Activated CD8-positive, alpha-beta memory T cell treated with anti-CD3 and anti-CD28 coated beads, Interleukin-2, amount 50 U/mL, for 4 hours (primary cell): ENCODE results near the gene FSHR.

Experiments used
- DNase-seq: peaks from one replicate; pipeline ENCODE4 v3.0.0-alpha.2; 2020

The FSHR gene, protein sequence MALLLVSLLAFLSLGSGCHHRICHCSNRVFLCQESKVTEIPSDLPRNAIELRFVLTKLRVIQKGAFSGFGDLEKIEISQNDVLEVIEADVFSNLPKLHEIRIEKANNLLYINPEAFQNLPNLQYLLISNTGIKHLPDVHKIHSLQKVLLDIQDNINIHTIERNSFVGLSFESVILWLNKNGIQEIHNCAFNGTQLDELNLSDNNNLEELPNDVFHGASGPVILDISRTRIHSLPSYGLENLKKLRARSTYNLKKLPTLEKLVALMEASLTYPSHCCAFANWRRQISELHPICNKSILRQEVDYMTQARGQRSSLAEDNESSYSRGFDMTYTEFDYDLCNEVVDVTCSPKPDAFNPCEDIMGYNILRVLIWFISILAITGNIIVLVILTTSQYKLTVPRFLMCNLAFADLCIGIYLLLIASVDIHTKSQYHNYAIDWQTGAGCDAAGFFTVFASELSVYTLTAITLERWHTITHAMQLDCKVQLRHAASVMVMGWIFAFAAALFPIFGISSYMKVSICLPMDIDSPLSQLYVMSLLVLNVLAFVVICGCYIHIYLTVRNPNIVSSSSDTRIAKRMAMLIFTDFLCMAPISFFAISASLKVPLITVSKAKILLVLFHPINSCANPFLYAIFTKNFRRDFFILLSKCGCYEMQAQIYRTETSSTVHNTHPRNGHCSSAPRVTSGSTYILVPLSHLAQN

DNA sequence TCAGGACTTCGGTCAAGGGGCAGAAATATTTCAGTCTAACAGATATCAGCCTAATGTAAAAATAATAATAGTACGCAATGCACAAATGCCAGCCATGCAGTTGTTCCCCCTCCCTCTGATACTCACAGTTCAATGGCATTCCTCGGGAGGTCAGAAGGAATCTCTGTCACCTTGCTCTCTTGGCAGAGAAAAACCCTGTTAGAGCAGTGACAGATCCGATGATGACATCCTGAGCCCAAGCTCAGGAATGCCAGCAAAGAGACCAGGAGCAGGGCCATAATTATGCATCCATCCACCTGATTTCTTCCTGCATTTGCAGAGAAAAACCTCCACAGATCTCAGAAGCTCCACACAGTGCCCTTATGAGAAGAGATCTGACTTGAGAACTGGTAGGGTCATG lies at the start of gene FSHR:
FSHR (minus strand) TSS at position 376 of the 400 bp plus-strand sequence; CDS start at position 278, 98 bp downstream.
- no peak for DNase-seq

DNA sequence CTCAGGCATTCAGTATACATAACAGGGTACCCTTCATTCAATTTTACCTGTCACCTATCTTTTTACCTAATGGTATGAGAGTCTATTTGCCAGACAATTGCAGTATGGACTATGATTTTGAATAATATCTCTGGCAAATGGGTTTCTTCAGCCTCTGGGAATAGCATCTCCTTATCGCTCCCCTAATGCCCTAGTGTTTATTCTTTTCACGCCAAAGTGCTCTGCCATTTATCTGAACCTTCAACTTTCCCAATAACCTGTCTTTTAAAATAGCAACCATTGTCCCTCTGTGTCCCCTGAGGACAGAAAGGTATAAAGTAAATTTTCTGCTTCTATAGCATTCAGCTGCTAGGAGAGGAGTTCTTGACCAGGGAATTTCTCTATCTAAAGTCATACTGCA lies 45.0 kb upstream of the FSHR start:
- no peak for DNase-seq

DNA sequence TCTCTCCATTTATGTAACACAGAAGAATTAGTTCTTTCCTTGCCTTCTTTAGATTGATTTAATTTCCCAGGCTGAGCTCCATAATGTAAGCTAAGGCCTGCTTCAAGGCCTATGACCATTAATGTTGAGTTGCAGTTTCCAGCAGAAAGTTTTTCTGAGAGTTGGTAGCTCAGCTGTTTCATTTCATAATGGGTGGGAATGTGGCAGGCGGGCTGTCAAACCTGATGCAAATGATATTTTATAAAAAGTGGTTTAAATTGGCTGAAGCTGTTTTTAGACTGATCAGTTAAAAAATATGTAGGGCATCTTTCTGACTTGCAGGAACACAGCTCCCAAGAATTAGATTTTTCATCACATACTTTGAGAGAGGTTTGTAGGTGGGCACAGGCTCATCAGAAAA lies 40.4 kb upstream of the FSHR start:
- DNase-seq, result no peak

DNA sequence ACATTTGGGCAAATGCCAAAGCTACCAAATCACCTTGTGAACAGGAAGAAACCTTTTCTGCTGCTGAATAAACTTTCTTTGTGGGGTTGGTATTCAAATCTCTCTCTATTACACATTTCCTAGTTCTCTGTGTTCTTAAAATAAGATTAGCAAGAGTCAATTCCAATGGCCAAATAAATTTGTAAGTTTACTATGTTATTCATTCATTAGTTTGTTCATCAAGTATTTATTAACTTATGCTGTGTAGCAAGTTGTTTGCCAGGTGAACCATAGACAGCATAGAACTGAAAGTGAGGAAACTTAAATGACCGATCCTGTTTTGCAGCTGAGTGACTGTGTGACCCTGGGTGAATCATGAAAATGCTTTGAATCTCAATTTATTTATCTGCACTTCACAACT lies 37.7 kb upstream of the FSHR start:
- DNase-seq, result no peak

DNA sequence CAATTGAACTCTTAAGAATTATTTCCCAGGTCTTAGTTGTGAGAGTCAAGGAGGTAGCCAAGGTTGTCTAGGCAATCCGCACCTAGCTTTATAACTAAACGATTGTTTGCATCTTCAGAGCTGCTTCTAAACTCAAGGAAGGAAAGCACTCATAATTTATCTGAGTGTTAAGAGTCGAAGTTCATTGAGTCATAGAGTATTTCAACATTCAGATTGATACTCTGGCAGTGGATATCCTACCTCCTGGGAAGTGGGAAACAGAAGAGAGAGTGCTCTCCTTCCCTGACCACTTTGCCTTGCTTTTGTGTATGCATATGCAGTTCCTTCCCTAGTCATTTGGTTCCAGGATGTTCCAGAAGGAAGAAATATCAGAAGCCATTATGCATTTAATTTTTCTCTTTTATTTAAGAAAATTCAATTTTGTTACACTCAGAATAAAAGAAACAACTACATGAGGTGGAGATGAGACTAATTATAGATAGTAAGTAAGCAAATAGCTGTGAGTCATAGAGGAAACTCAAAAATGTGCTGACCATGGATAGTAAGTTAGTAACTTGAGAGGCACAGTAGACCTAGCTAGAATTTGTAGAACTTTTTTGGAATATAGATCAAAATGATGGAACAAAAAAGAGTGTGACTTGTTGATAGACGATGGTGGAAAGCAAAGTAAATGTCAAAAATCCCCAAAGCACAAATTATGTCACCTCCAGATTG lies 35.4 kb upstream of the FSHR start:
- DNase-seq, result no peak

DNA sequence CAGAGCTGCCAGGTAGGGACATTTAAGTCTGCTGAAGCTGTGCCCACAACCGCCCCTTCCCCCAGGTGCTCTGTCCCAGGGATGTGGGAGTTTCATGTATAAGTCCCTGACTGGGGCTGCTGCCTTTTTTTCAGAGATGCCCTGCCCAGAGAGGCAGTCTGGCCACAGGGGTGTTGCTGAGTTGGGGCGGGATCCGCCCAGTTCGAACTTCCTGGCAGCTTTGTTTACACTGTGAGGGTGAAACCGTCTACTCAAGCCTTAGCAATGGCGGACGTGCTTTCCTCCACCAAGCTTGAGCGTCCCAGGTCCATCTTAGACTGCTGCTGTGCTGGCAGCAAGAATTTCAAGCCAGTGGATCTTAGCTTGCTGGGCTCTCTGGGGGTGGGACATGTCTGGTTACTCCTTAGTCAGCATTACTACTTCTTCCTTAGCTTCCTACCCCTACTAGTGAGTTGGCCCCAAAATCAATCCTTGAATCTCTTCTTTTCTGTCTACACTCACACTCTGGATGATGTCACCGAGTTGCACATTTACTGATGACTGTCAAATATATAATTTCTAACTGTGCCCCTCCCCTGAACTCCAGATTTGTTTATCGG lies 31.8 kb upstream of the FSHR start:
- no peak for DNase-seq

DNA sequence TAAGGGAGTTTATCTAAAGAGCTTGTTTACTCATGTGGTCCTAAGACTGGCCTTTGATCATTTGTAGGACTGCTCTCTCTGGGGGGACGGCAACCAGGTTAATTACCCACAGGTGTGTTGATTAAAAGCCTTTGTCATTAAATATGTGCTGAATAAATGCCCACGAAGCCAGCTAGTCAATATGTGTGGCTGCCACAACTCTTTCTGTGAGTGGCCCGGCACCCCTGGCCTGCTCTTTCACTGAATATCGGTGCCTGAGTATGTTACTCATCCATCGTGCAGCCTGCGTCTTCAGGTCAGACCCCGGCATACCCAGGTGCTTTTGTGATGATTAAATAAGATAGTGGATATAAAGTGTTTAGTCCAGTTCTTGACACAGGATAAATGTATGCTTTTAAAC lies 24.3 kb upstream of the FSHR start:
- no peak for DNase-seq

DNA sequence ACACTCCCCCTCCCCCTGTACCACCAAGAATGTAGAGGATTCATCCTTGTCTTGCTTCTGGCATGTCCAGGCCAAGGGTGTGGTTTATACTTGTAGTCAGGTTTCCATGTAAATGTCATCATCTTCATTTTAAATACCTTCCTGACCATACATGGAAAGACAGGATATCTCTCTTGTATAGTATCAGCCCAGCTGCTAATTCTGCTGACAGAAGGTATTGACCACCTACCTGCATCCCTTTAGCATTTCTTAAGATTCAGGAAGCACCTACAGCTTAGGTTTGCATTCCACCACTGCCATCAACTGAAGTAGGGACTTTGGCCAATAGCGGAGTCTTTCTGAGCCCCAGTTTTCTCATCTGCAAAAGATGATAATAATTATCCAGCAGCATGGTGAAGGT lies 22.9 kb upstream of the FSHR start:
- no peak for DNase-seq

DNA sequence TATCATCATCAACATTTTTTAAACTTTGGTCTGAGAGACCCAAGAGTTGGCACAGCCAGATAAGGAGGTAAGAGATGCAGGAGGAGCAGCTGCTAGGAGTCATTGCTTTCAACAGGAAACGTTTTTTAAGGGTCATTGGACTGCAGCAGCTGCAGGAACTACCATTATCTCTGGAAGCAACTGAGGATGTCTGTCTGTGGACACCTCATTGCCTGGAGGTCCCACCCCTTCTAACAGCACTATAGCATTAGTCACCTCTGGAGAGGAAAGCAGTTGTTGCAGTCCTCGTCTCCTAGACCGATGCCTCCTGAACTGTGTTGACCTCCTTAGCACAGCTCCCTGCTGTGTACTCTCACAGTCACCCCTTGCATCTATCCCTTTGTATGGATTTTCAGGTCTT lies 21.5 kb upstream of the FSHR start:
- no peak for DNase-seq

DNA sequence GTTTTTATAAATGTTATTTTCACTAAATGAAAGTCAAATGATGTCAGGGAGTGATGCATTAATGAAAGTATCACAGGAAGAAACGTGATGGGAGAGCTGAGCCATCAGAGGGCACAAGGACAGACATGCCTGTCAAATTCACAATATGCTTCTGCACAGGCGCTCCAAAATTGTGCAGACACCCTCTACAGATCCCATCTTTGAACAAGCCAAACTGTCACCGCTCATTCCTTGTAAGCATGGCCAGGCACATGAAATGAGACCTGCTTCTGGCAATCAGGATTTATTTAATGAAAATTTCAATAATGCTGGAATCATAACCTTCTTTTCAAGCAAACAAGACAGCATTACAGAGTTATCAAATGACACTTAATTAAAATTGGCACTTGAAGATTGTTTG lies 20.4 kb upstream of the FSHR start:
- DNase-seq, result no peak

DNA sequence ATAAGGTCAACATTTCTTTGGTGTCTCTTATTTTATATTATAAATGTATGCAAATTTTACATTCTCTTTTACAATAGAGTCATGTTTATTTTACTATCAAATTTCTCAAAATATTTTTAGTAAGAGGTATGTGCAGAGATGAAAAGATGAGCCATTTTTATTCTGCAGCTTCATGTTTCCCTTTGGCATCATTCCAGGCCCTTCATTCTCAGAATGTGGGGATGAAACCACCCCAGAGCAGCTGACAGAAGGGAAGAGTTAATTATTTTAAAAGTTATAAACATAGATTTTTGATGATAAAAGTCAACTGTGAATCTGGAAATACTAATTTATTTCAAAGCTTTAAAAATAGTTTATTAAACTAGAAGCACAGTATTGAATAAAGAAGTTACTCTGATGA lies 12.8 kb upstream of the FSHR start:
- no peak for DNase-seq

DNA sequence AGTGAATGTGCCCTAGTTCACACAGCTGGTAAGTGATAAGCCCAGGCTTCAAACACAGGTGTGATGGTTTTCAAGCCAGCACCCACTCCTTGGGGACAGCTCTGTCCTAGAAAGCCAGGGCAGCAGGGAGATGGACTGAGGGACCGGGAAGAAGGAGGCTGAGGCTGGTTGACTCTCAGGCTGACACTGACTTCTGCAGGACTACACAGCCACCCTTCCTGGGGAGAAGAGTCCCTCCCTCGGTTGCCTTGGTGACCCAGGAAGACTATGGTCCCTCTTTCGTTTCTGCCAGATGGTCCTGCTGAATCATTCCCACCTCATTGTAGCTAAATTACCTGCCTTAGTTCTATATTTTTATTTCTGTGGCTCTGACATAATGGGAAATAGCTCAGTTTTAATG lies 11.3 kb upstream of the FSHR start:
- DNase-seq, result no peak

DNA sequence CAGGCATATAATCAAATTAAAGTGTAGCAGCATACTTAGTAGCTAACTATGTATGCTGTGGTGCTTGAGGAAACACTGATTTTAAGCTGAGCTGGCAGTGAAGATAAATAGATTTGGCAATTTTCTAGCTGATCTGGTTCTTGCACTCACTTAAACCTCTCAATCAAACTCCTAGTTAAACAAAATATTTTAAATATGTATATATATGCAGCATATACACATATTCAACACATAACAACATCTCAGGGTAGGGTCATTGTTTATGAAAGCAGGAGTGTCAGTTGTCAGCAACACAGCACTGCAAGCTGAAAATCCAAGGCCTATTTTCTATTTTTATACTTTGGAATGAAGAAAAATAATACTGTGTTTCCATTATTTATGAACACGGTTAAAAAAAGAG lies 10.4 kb upstream of the FSHR start:
- DNase-seq, result no peak

DNA sequence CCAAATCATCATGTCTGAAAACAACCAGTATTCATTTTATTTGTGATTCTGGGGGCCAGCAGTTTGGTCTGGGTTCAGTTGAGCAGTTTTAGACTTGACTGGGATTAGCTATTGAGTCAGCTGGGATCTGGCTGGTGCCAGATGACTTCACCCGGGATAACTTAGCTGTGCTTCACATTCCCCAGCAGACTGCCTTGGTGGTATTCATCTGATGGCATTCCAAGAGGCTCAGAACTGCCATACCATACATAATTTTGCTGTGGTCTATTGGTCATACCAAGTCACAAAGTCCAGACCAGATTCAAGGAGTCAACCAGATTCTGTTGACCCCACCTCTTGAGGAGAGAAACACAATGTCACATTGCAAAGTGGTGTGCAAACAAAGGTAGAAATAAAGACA lies 7.8 kb upstream of the FSHR start:
- no peak for DNase-seq

DNA sequence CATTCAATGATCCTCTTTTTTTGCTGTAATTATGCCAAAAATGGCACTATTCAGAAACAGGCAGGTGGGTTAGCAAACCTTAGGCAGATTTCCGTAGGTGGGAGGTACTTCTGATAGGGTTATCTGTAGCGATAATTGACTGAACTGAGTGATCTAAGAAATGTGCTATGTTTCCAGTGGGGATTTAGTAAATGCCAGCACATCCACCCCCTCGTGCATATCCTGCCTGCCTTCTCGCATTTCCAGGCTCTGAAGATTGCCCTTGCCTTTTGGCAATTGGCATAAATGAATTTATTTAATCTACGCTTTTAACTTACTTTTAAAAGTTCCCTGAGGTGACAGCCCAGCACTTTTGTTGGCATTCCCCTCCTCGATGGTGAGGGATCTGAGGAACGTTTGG lies 576 bp upstream of the FSHR start:
- DNase-seq, result no peak

DNA sequence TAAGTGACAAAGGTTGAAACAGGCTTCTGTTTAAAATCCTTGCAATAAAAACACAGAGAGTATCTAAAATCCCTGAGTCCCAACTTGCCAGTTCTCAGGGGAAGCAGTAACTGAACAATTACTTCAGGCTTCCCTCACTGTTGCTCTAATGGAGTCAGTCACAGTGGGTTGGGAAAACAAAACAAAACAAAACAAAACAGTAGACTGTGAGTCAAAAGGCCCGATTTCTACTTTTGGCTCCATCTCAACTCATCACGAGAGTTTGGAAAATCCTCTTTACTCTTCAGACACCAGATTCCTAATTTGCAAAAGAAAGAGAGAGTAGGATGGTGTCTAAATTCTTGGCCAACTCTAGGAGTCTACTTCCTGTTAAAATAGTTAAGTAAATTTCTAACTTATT lies 1.1 kb downstream of the FSHR start:
- DNase-seq, result no peak

DNA sequence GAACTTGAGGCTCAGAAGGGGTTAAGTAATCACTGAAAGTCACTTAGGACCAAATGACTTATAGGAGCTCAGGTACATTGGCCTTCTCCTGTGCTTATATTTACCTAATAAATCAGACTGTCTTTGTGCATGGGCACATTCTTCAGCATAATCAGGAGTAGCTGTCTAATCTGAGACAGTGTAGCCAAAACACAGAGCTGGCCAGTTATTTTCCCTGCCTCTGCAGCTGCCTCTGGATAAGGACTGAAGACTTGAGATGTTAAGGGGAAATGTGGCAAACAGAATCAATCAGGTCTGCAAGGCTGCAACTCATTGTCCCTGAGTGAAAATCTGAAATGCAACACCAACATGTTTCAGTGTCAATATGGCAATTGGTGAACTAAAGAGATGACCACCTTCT lies 1.5 kb downstream of the FSHR start:
- DNase-seq, result no peak

DNA sequence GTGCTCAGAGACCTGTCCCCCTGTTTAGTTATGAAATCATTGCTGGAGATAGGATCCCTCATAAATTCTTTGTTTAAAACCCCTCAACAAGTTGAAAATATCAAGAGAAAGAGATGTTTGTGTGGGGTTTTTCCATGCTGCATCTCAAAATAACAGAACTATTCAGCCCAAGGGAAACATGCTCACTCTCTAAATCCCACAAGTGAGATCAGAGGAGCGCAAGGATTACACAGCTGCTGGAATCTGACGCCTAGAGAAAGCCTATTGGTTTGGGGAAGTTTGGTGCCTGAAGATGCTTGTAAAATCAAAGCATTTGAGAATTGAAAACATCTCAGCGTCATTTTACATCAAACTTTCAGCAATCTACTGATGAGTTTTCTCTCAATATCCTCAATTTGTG lies 7.9 kb downstream of the FSHR start:
- no peak for DNase-seq

DNA sequence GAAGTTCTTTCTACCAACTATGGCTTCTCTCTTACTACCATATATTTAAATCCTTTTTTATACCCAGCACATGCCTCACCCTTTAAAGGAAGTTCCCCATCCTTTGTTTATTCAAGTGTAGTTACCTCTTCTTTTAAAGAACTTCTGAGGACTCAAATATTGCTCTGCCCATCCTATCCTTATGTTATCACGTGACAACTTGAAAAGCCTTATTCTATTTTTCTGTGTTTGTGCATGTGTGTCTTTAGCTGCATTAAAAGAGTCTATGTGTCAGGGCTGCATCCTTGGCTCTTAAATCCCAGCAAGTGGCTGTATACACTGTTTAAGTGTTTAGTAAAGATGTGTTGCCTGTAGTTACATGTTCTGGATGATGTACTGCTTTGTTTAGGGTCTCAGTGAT lies 22.5 kb downstream of the FSHR start:
- no peak for DNase-seq

DNA sequence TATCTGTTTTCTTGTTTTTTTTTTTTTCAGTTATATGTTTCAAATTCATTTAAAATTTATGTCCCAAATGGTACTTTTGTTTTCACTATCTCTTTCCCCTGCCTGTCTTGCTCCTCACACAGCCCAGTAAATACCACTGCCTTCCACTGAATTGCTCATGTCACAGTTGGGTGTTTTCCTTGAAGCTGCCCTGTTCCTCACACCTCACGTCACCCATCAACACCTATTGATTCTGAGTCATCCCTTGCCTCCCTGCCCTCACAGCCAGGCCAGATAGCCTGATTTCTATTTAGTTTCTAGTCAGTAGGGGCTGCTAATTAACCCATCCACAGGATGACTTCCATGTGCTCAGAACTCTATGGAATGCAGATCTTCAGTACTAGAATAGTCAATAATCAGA lies 25.3 kb downstream of the FSHR start:
- no peak for DNase-seq

DNA sequence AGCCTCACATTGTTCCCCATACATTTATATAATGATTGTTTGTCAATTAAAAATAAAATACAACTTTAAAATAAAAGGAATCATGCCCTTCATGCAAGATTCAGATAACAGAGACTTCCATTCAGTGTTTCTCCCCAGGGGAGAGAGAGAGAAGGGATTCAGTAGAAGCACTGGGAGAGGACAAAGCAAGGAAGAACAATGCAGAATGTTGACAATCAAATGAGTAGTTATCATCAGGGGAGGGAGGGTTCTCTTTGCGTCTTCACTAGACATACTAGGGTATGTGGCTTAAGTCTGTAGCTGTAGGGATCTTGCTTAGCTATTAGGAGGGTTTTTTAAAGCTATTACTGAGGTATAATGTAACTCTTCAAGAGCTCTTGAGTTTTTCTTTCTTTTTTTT lies 30.7 kb downstream of the FSHR start:
- no peak for DNase-seq

DNA sequence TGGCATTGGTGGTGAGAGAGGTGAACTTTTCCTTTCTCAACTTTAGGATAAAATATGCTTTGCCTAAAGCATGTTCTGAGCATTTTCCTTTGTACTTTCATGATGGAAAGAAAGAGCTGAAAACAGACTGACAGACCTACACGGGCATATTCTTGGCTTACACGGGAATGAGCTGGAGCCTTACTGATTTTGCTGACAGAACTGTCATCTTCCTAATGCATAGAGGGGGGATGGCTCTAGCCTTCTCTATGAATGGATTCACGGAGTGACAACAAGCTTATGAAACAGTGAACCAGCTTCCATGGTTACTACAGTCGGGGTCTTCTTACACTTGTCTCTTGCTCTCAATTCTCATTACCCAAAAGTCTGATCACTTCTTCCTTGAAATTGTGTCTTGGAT lies 32.2 kb downstream of the FSHR start:
- no peak for DNase-seq

DNA sequence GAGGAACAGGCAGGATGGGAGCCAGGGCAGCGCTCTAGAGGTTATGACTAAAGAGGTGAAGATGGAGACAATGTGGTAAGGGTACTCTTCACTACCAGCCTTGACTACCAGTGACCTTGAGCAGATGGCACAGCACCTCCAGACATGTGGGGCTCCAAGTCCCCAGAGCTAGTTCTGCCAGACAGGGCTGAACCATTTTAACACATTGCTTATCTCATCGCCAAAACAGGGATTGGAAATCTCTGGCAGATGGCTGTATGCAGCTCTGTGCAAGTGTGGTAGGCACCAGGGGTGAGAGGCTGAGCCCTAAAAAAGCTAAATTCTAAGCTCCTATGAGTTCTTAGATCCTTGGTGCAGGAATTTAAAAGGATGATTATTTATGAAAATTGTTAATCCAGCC lies 41.3 kb downstream of the FSHR start:
- no peak for DNase-seq

DNA sequence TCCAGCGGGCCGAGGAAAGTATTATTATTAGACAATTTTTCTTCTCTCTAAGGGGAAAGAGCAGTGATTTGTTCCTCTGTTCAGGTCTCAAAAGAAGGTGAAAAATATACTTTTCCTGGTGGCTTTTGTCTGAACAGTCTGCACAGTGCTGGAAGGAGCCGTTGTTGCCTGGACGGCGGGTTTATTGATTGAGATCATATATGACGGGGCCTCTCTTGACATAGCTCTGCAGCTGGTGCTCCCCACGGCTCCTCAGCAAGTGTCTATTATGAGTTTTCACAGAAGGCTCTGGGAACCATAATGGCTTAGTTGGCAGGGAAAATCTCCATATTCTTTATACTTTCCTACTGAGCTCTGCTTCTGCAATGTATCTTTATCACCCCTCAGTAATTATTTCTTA lies 42.9 kb downstream of the FSHR start:
- no peak for DNase-seq
